ENCODE measurements around the gene MBOAT2.
"Not testable (repeated sequence)": the region's sequence is repeated elsewhere in the genome, so short reads cannot be mapped to it uniquely, and the experiment has no call there.

MBOAT2 gene

GRCh38 chr2:8987410-8987809 is 16.1 kb downstream of the MBOAT2 start:
- DNase-seq = no peak

GRCh38 chr2:8986327-8986976 is 17.0 kb downstream of the MBOAT2 start:
- no peak for DNase-seq

- peak; percentile 14 for DNase-seq
Observed at GRCh38 chr2:8985561-8986326, 17.7 kb downstream of the MBOAT2 start.

- no peak for DNase-seq
Observed at GRCh38 chr2:8984855-8985254, 18.6 kb downstream of the MBOAT2 start.

GRCh38 chr2:8984157-8984556 is 19.3 kb downstream of the MBOAT2 start:
- DNase-seq = no peak

- DNase-seq = no peak
Observed at GRCh38 chr2:8983571-8983970, 19.9 kb downstream of the MBOAT2 start.

- DNase-seq = no peak
Observed at GRCh38 chr2:8981876-8982275, 21.6 kb downstream of the MBOAT2 start.

GRCh38 chr2:8980096-8980495 is 23.4 kb downstream of the MBOAT2 start:
- no peak for DNase-seq

- no peak for DNase-seq
Observed at GRCh38 chr2:8977758-8978157, 25.7 kb downstream of the MBOAT2 start.

GRCh38 chr2:8976442-8977259 is 26.8 kb downstream of the MBOAT2 start:
- DNase-seq = no peak

GRCh38 chr2:8974016-8974415 is 29.5 kb downstream of the MBOAT2 start:
- DNase-seq = no peak

GRCh38 chr2:8973017-8973416 is 30.5 kb downstream of the MBOAT2 start:
- not testable (repeated sequence) for DNase-seq

GRCh38 chr2:8972535-8972934 is 30.9 kb downstream of the MBOAT2 start:
- DNase-seq = not testable (repeated sequence)

GRCh38 chr2:8969348-8969747 is 34.1 kb downstream of the MBOAT2 start:
- not testable (repeated sequence) for DNase-seq

- DNase-seq = no peak
Observed at GRCh38 chr2:8966123-8966908, 37.2 kb downstream of the MBOAT2 start.

- no peak for DNase-seq
Observed at GRCh38 chr2:8965216-8965969, 38.1 kb downstream of the MBOAT2 start.

GRCh38 chr2:8962890-8963289 is 40.6 kb downstream of the MBOAT2 start:
- no peak for DNase-seq

- DNase-seq = no peak
Observed at GRCh38 chr2:8957628-8958027, 45.9 kb downstream of the MBOAT2 start.

- no peak for DNase-seq
Observed at GRCh38 chr2:8956774-8957173, 46.7 kb downstream of the MBOAT2 start.

- DNase-seq = no peak
Observed at GRCh38 chr2:8954990-8955389, 48.5 kb downstream of the MBOAT2 start.

GRCh38 chr2:8953525-8953924 is 50.0 kb downstream of the MBOAT2 start:
- DNase-seq = no peak

- DNase-seq = no peak
Observed at GRCh38 chr2:8939486-8940114, 63.9 kb downstream of the MBOAT2 start.

Measured in kidney glomerular epithelial cell (primary cell).